NCI-H82 treated with DMSO at 0.1 percent for 48 hours (cell line): ENCODE data around the gene LTBP4.
A peak's percentile ranks its signal among the peaks of the same experiment; 100 is the strongest.
"Not testable (repeated sequence)": the region's sequence is repeated elsewhere in the genome, so short reads cannot be mapped to it uniquely, and the experiment has no call there.

Experiments
- DNase-seq: peaks from one replicate; lab custom pipeline; 2025; ENCODE audit not compliant: unreplicated experiment; lab: John Stamatoyannopoulos, UW

The LTBP4 gene

DNA sequence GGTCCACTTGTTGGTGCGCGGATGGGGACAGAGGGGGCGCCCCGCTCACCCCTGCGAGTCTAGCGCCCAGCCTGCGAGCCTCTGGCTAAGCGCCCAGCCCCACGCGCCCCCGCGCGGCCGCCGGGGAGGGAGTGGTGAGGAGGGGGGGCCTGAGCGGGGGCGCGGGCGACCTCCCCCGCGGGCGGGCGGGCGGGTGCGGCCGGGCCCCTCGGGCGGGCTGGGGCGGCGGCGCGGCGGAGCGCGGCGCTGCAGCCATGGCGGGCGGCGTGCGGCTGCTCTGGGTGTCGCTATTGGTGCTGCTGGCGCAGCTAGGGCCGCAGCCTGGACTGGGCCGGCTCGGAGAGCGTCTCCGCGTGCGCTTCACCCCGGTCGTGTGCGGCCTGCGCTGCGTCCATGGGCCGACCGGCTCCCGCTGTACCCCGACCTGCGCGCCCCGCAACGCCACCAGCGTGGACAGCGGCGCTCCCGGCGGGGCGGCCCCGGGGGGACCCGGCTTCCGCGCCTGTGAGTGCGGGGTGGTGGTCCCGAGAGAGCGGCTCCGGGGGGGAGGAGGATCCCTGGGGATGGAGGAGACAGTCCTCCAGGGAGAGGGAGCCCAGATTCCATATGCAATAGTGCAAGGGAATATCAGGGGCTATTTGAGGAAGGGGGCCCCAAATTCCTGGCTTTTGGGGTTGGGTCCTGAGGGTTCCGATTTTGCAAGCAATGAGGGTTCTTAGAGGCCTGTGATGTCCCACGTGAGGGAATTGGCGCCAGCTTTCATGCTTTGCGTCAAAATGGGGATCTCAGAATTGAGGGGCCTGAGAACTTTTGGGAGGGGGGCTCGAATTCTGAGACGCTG, at the start of gene LTBP4:
LTBP4 (plus strand) TSS at position 236 of the 841 bp plus-strand sequence; CDS start at position 255, 19 bp downstream.
- DNase-seq: no peak

GRCh38 chr19:40552848-40553247, 48.3 kb upstream of the LTBP4 start:
- DNase-seq: no peak

GRCh38 chr19:40553885-40554857, 47.0 kb upstream of the LTBP4 start:
- DNase-seq: no peak

GRCh38 chr19:40555978-40556689, 45.0 kb upstream of the LTBP4 start:
- DNase-seq: no peak

DNA sequence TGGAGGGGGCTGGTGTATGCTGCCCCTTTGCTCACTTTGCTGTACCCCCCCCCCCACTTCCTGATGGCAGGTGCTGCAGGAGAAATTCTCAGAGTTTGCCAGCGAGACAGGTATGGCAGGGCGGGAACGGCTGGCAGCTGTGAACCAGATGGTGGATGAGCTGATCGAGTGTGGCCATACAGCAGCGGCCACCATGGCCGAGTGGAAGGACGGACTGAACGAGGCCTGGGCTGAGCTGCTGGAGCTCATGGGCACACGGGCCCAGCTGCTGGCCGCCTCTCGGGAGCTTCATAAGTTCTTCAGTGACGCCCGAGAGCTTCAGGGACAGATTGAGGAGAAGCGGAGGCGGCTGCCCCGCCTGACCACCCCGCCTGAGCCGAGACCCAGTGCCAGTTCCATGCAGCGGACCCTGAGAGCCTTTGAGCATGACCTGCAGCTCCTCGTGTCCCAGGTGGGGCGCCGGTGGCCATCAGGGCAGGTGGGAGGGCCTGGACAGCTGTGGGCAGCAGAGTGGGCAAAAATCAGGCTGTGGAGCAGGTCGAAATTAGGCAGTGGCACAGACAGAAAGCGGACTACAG, 44.1 kb upstream of the LTBP4 start:
- no peak for DNase-seq

DNA sequence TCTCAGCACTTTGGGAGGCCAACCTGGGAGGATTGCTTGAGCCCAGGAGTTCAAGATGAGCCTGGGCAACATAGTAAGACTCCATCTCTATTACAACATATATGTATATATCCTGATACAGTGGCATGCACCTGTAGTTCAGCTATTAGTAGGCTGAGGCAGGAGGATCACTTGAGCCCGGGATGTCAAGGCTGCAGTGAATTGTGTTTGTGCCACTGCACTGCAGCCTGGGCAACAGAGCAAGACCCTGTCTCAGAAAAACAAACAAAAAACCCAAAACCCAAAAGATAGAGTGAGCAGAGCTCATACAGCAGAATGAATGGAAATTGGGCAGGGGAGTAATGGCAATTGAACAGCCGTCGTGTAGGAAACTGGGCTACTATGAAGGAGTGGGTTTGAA, 41.8 kb upstream of the LTBP4 start:
- no peak for DNase-seq

GRCh38 chr19:40560092-40560507, 41.1 kb upstream of the LTBP4 start:
- no peak for DNase-seq

DNA sequence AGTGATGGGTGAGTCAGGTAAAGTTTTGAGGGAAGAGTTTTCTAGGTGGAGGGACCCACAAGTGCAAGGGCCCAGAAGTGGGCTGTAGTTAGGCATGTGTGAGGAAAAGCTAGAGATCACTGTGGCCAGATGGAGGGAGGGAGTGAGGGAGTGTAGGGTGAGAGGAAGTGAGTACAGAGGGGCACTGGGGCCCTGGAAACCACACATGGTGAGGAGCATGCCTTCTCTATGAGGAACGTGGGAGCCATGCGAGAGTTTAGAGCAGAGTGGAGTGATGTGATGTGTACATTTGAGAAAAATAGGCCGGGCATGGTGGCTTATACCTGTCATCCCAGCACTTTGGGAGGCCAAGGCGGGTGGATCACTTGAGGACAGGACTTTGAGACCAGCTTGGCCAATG, 39.2 kb upstream of the LTBP4 start:
- no peak for DNase-seq

DNA sequence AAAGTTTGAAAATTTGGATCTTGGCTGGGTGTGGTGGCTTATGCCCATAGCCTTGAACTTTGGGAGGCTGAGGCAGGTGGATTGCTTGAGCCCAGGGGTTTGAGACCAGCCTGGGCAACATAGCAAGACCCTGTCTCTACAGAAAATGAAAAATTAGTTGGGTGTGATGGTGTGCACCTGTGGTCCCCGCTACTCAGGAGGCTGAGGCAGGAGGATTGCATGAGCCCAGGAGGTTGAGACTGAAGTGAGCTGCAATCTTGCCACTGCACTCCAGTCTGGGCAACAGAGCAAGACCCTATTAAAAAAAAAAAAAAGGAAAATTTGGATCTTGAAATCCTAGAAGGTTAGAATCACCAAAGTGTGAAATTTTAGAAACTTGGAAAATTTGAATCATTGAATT, 36.6 kb upstream of the LTBP4 start:
- not testable (repeated sequence) for DNase-seq

DNA sequence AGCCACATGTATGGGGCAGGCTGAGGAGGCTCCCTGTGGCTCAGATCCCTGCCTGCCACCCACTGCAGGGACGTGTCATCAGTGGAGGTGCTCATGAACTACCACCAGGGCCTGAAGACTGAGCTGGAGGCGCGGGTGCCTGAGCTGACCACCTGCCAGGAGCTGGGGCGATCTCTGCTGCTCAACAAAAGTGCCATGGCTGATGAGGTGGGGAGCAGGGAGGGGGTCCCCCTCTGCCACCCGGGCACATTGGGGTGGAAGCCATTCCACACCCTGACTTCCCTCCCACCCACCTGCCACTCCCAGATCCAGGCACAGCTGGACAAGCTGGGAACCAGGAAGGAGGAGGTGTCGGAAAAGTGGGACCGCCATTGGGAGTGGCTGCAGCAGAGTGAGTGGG, 35.8 kb upstream of the LTBP4 start:
- DNase-seq: no peak

GRCh38 chr19:40565910-40566495, 35.2 kb upstream of the LTBP4 start:
- DNase-seq: no peak

DNA sequence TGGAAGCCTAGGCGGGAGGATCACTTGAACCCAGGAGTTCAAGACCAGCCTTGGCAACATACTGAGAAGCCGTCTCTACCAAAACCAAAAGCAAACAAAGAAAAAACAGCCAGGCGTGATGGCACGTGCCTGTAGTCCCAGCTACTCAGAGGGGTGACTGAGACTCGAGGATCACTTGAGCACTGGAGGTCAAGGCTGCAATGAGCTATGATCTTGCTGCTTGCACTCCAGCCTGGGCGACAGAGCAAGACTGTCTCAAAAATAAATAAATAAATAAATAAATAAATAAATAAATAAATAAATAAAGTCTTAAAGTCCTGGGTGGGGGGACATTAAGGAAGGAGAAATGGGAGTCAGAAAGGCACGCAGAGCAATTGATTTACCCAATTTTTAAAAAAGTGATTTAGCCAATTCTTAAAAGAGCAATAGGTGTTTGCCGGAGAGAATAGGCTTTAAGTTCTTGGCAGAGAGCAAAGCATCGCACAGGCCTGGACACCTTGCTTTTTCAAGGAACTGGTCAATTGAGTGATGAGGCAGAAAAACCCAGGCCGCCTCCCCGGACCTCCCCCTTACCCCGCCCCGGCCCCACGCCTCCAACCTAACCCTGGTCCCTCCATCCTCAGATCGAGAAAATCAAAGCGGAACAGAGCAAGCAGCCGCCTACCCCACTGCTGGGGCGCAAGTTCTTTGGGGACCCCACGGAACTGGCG, 34.0 kb upstream of the LTBP4 start:
- DNase-seq: no peak

GRCh38 chr19:40567750-40568494, 33.2 kb upstream of the LTBP4 start:
- no peak for DNase-seq

- no peak for DNase-seq
Measured at GRCh38 chr19:40570313-40571004, 30.7 kb upstream of the LTBP4 start.

GRCh38 chr19:40571005-40571318, 30.2 kb upstream of the LTBP4 start:
- DNase-seq: no peak

GRCh38 chr19:40571831-40572495, 29.2 kb upstream of the LTBP4 start:
- DNase-seq: no peak

DNA sequence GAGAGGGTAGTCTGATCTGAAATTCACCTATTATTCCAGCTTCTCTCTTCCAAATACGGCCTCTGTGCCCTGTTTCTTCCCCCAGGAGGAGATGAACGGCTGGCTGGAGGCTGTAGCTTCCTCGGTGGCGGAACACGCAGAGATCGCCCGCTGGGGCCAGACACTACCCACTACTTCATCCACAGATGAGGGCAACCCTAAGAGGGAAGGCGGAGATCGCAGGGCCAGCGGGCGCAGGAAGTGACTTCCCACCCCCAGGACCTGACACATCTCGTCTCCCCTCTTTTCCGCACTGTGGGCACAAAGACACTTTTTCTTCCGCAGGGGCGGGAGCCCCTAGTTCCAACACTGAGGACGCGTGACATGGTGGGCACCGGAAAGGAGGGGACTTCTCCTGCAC, 25.8 kb upstream of the LTBP4 start:
- DNase-seq: no peak

DNA sequence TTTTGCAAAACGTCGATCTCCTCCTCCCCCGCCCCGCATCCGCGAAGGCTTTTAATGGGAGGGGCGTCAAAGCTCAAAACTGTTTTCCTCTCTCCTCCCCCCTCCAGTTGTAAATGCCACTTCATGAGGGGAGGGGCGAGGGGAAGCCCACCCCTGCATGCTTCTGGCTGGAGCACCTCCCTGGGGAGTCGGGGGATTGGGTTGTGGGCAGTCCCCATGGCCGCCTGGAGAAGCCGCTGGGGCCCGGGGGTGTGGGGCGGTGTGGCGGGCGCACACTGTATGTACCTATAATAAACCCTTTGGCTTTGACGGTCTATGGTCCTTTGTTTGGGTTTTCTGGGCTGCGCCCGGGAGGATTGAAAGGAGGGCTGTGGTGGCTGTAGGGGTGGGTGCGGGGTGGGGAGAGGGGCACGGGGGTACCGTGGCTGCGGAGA, 25.0 kb upstream of the LTBP4 start:
- peak; percentile 67 for DNase-seq
